Bronchial epithelial cell (primary cell): ENCODE results near the gene CAMK2A. TPM values are rescaled to one million over a fixed set of nuclear protein-coding genes. Genes with fewer than 3 reads are reported as not detected.

Source experiments
- DNase-seq: peaks from one replicate; pipeline ENCODE4 v3.0.0-alpha.2; 2010; ENCODE audit warnings: low read depth
- FAIRE-seq: peaks from 2 replicates; lab custom pipeline; 2011; peaks lifted over from hg19 to GRCh38; lab: Jason Lieb, UNC
- H3K27me3 ChIP-seq: 2 replicates; pipeline ENCODE4 v1.5.1; 2011; ENCODE audit warnings: low read length; ENCODE audit not compliant: control insufficient read depth, insufficient read depth
- H3K36me3 ChIP-seq: 2 replicates; pipeline ENCODE4 v1.5.1; 2011; ENCODE audit warnings: low read length; ENCODE audit not compliant: control insufficient read depth, insufficient read depth
- H3K4me3 ChIP-seq: 2 replicates; pipeline ENCODE4 v1.5.1; 2011; ENCODE audit warnings: mild to moderate bottlenecking, low read depth, low read length, control low read depth
- CTCF ChIP-seq: IDR thresholded peaks from 2 replicates; pipeline ENCODE4 v1.5.1; 2011; ENCODE audit warnings: mild to moderate bottlenecking, moderate library complexity, low read length, control low read depth, inconsistent platforms; ENCODE audit not compliant: insufficient read depth, severe bottlenecking
- total RNA-seq: library from RNA; depleted of rRNA; stranded (reverse); fragments of >200 nt; gene quantifications from 2 replicates; pipeline ENCODE4 v1.2.1, GENCODE V29; 2014

The CAMK2A gene
- total RNA-seq, 1 donor from 2014 or later, result under 0.01 TPM

GRCh38 chr5:150325426-150325825, 35.9 kb upstream of the CAMK2A start:
- FAIRE-seq (no peak), DNase-seq (no peak)
- Histone ChIP-seq H3K27me3 (no peaks in the 10 kb centered on the region), H3K4me3 (no peak overlapping the region), H3K36me3 (no peaks in the 10 kb centered on the region)
- TF ChIP-seq CTCF, result no peak

GRCh38 chr5:150323819-150324218, 34.2 kb upstream of the CAMK2A start:
- no peaks in the 10 kb centered on the region for H3K27me3 ChIP-seq
- DNase-seq, result no peak
- no peaks in the 10 kb centered on the region for H3K36me3 ChIP-seq
- H3K4me3 ChIP-seq, result no peak overlapping the region
- TF ChIP-seq CTCF, result no peak
- no peak for FAIRE-seq

- DNase-seq (no peak), FAIRE-seq (no peak)
- H3K4me3 ChIP-seq, result no peak overlapping the region
- TF ChIP-seq CTCF, result no peak
- no peaks in the 10 kb centered on the region for H3K27me3 ChIP-seq
- no peaks in the 10 kb centered on the region for H3K36me3 ChIP-seq
Observed at GRCh38 chr5:150323092-150323491, 33.5 kb upstream of the CAMK2A start.

- FAIRE-seq (no peak), DNase-seq (peak; percentile 96)
- H3K4me3 ChIP-seq, result no peak overlapping the region
- H3K36me3 ChIP-seq, result no peaks in the 10 kb centered on the region
- TF ChIP-seq CTCF, result no peak
- H3K27me3 ChIP-seq, result no peaks in the 10 kb centered on the region
Observed at GRCh38 chr5:150322202-150322601, 32.6 kb upstream of the CAMK2A start.

GRCh38 chr5:150321784-150322183, 32.2 kb upstream of the CAMK2A start:
- H3K27me3 ChIP-seq, result no peaks in the 10 kb centered on the region
- no peak overlapping the region for H3K4me3 ChIP-seq
- DNase-seq (peak; percentile 81), FAIRE-seq (no peak)
- H3K36me3 ChIP-seq, result no peaks in the 10 kb centered on the region
- TF ChIP-seq CTCF, result no peak

GRCh38 chr5:150321211-150321610, 31.6 kb upstream of the CAMK2A start:
- no peak overlapping the region for H3K4me3 ChIP-seq
- no peaks in the 10 kb centered on the region for H3K36me3 ChIP-seq
- no peak for TF ChIP-seq CTCF
- DNase-seq (no peak), FAIRE-seq (no peak)
- no peaks in the 10 kb centered on the region for H3K27me3 ChIP-seq
